HCT116 (cell line): ENCODE data around the gene NYAP1. TPM values are rescaled to one million over a fixed set of nuclear protein-coding genes. Genes with fewer than 3 reads are reported as not detected.

Experiments used
- ATAC-seq: fragments of 200-7000 bp; cut with Tn5 transposase; 2 replicates; pipeline ENCODE4 v1.9.1; 2020; ENCODE audit warnings: mild to moderate bottlenecking, moderate library complexity
- BruUV-seq: library from RNA; stranded (reverse); fragments of 400-500 nt; replicated peaks from 2 replicates; lab custom pipeline; 2021; lab: Mats Ljungman, UMichigan
- CTCF ChIA-PET: fragments of 300-600 bp; sonication (Branson Sonifier 250); formaldehyde crosslinking; loops from one replicate; lab custom pipeline; 2021; ENCODE audit warnings: antibody characterized with exemption; lab: Charles Lee
- POLR2A ChIA-PET: fragments of 300-600, 350-600 bp; sonication (Branson Sonifier 250); formaldehyde crosslinking; loops from one replicate; lab custom pipeline; 2021; ENCODE audit warnings: antibody characterized with exemption; lab: Charles Lee
- RAD21 ChIA-PET, 2 experiments: fragments of 300-600 bp; sonication (Branson Sonifier 250); formaldehyde crosslinking; loops; one replicate each; lab custom pipeline; 2023; ENCODE audit warnings: low total read pairs in 2 of 2; ENCODE audit not compliant: uncharacterized antibody in 2 of 2, unreplicated experiment in 2 of 2, low non-redundant PET in 1 of 2; lab: Charles Lee
- DNase-seq: peaks from one replicate; pipeline ENCODE4 v3.0.0-alpha.2; 2010; ENCODE audit warnings: low read depth, low spot score
- H2AFZ ChIP-seq: fragments of 200-600 bp; shearing (Covaris generic), sonication (generic); 2 replicates; pipeline ENCODE4 v1.6.1; 2017; ENCODE audit warnings: low read depth, mixed run types, mixed read lengths, antibody characterized with exemption, low read length; ENCODE audit not compliant: poor library complexity, severe bottlenecking
- H3K27ac ChIP-seq: 2 replicates; pipeline ENCODE4 v1.5.1; 2012; ENCODE audit warnings: low read depth, low read length
- H3K27me3 ChIP-seq: fragments of 200-600 bp; sonication (generic); 2 replicates; pipeline ENCODE4 v1.6.1; 2016; ENCODE audit warnings: mixed run types, low read length, mixed read lengths; ENCODE audit not compliant: insufficient read depth
- H3K36me3 ChIP-seq, 2 experiments: fragments of 200-500 bp in 1 of 2; fragments of 200-600 bp in 1 of 2; sonication (Bioruptor generic) in 1 of 2; sonication (generic) in 1 of 2; 2 replicates each; pipeline versions ENCODE4 v1.5.1 to v1.6.1; 2014 to 2016; ENCODE audit warnings: low read length in 2 of 2, inconsistent platforms in 1 of 2, mixed read lengths in 1 of 2, mixed run types in 1 of 2; ENCODE audit not compliant: insufficient read depth in 2 of 2, control insufficient read depth in 1 of 2
- H3K4me1 ChIP-seq, 2 experiments: fragments of 200-600 bp in 1 of 2; sonication (generic) in 1 of 2; 2 replicates each; pipeline versions ENCODE4 v1.5.1 to v1.6.1; 2012 to 2017; ENCODE audit warnings: low read length in 2 of 2, inconsistent platforms in 1 of 2, mild to moderate bottlenecking in 1 of 2, mixed read lengths in 1 of 2, mixed run types in 1 of 2, moderate library complexity in 1 of 2; ENCODE audit not compliant: insufficient read depth in 2 of 2, control insufficient read depth in 1 of 2
- H3K4me2 ChIP-seq: fragments of 200-600 bp; sonication (generic); 2 replicates; pipeline ENCODE4 v1.6.1; 2017; ENCODE audit warnings: mixed run types, low read length, mixed read lengths
- H3K4me3 ChIP-seq, 2 experiments: fragments of 200-600 bp in 1 of 2; sonication (generic) in 1 of 2; replicated peaks in 1 of 2; 2 replicates each; pipeline ENCODE4 v1.5.1; 2011 to 2016; ENCODE audit warnings: low read length in 2 of 2, control low read depth in 1 of 2, low read depth in 1 of 2, mild to moderate bottlenecking in 1 of 2, mixed read lengths in 1 of 2, mixed run types in 1 of 2
- H3K79me2 ChIP-seq: fragments of 200-600 bp; sonication (generic); 2 replicates; pipeline ENCODE4 v1.6.1; 2017; ENCODE audit warnings: mild to moderate bottlenecking, mixed run types, low read length, moderate library complexity, mixed read lengths; ENCODE audit not compliant: insufficient read depth
- H3K9ac ChIP-seq: fragments of 200-600 bp; sonication (generic); 2 replicates; pipeline ENCODE4 v1.6.1; 2016; ENCODE audit warnings: low read length, mixed read lengths
- H3K9me2 ChIP-seq: fragments of 200-600 bp; sonication (generic), shearing (Covaris generic); 2 replicates; pipeline ENCODE4 v1.6.1; 2017; ENCODE audit warnings: mixed run types, mild to moderate bottlenecking, moderate library complexity; ENCODE audit not compliant: insufficient read depth
- H3K9me3 ChIP-seq, 2 experiments: fragments of 200-500 bp in 1 of 2; fragments of 200-600 bp in 1 of 2; sonication (Bioruptor generic) in 1 of 2; sonication (generic) in 1 of 2; 2 replicates each; pipeline ENCODE4 v1.6.1; 2014 to 2017; ENCODE audit warnings: low read length in 2 of 2, mixed read lengths in 2 of 2, inconsistent platforms in 1 of 2, low read depth in 1 of 2, mild to moderate bottlenecking in 1 of 2, mixed run types in 1 of 2, moderate library complexity in 1 of 2; ENCODE audit not compliant: control insufficient read depth in 1 of 2, insufficient read depth in 1 of 2
- H4K20me1 ChIP-seq: fragments of 200-600 bp; sonication (generic), shearing (Covaris generic); 2 replicates; pipeline ENCODE4 v1.6.1; 2017; ENCODE audit warnings: mixed run types, mild to moderate bottlenecking, moderate library complexity; ENCODE audit not compliant: insufficient read depth
- ATF3 ChIP-seq: IDR thresholded peaks from 2 replicates; pipeline ENCODE4 v1.6.1; 2012
- CBX3 ChIP-seq: IDR thresholded peaks from 2 replicates; pipeline ENCODE4 v1.6.1; 2012; ENCODE audit warnings: low read depth
- CEBPB ChIP-seq: IDR thresholded peaks from 2 replicates; pipeline ENCODE4 v1.6.1; 2012; ENCODE audit warnings: low read depth
- EGR1 ChIP-seq: IDR thresholded peaks from 2 replicates; pipeline ENCODE4 v1.6.1; 2012; ENCODE audit warnings: low read depth
- POLR2A ChIP-seq: IDR thresholded peaks from 2 replicates; pipeline ENCODE4 v1.7.0; 2011; ENCODE audit warnings: borderline replicate concordance; ENCODE audit not compliant: insufficient read depth, insufficient read length; ENCODE audit errors: extremely low read depth
- POLR2AphosphoS5 ChIP-seq: IDR thresholded peaks from 2 replicates; pipeline ENCODE4 v1.6.1; 2011; ENCODE audit warnings: mild to moderate bottlenecking, low read depth, low read length, moderate library complexity
- RAD21 ChIP-seq: IDR thresholded peaks from 2 replicates; pipeline ENCODE4 v1.6.1; 2012; ENCODE audit warnings: low read depth, mild to moderate bottlenecking
- REST ChIP-seq: IDR thresholded peaks from 2 replicates; pipeline ENCODE4 v1.6.1; 2012; ENCODE audit warnings: low read depth
- SRF ChIP-seq: IDR thresholded peaks from 2 replicates; pipeline ENCODE4 v1.6.1; 2012; ENCODE audit warnings: low read depth
- ZNF274 ChIP-seq: fragments of 200-500 bp; sonication (Bioruptor generic); IDR thresholded peaks from 2 replicates; pipeline ENCODE4 v1.6.1; 2014; ENCODE audit warnings: mild to moderate bottlenecking, low read depth, low read length, inconsistent platforms
- intact Hi-C: fragments of 100-400 bp; cut with micrococcal nuclease; formaldehyde crosslinking; loops from 2 replicates; pipeline ENCODE4 v1.10.0; 2022
- total RNA-seq: library from RNA; stranded (reverse); gene quantifications from one replicate; pipeline ENCODE4 v1.2.1, GENCODE V29; 2021; ENCODE audit not compliant: unreplicated experiment
- TF ChIP-seq, protein P1 (sequence below): IDR thresholded peaks from 2 replicates; pipeline ENCODE4 v1.6.1; 2012

The NYAP1 gene
- total RNA-seq, 1 experiment from 2014 or later: 6.7 TPM

DNA sequence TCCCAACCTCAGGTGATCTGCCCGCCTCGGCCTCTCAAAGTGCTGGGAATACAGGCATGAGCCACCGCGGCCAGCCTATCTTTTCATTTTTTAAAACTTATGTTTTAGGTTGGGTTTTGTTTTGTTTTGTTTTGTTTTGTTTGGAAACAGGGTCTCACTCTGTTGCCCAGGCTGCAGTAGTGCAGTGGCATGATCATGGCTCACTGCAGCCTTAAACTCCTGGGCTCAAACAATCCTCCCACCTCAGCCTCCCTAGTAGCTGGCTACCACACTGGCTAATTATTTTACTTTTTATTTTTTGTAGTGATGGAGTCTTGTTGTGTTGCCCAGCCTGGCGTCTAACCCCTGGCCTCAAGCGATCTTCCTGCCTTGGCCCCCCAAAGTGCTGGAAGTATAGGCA lies 35.9 kb downstream of the NYAP1 start:
- H3K9me2 ChIP-seq: no peaks in the 10 kb centered on the region
- no TSS peak for BruUV-seq
- DNase-seq (no peak), ATAC-seq (no peak)
- ChIA-PET RAD21 (no interaction called here), CTCF (no interaction called here), POLR2A (interaction anchor here (0.9 to 1.2 kb wide), 2 partner anchors 19 to 40 kb away, joined by 3 read pairs; partner anchors contain the start of gene AGFG2)
- intact Hi-C loops: no loop called here
- H3K4me3 ChIP-seq: no peak overlapping the region
- H3K36me3 ChIP-seq: no peaks in the 10 kb centered on the region
- peak overlapping the region; percentile 9 for H2AFZ ChIP-seq
- H4K20me1 ChIP-seq: no peaks in the 10 kb centered on the region
- no peak overlapping the region for H3K9ac ChIP-seq
- peaks cover 8 to 19% of the 10 kb centered on the region in 2 experiments for H3K4me1 ChIP-seq
- no peaks in the 10 kb centered on the region for H3K9me3 ChIP-seq
- no peaks in the 10 kb centered on the region for H3K27me3 ChIP-seq
- H3K79me2 ChIP-seq: no peaks in the 10 kb centered on the region
- no peak overlapping the region for H3K4me2 ChIP-seq
- TF ChIP-seq REST (no peak), CEBPB (no peak), SRF (no peak), RAD21 (no peak), CBX3 (no peak), POLR2A (no peak), EGR1 (no peak), ATF3 (no peak), POLR2AphosphoS5 (no peak), ZNF274 (no peak)
- TF ChIP-seq, protein P1, sequence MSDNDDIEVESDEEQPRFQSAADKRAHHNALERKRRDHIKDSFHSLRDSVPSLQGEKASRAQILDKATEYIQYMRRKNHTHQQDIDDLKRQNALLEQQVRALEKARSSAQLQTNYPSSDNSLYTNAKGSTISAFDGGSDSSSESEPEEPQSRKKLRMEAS: no peak
- no peak overlapping the region for H3K27ac ChIP-seq
